Effector memory CD4-positive, alpha-beta T cell (primary cell): ENCODE results near the gene C10orf67.
"Not testable (repeated sequence)": the region's sequence is repeated elsewhere in the genome, so short reads cannot be mapped to it uniquely, and the experiment has no call there.

Experiments used
- DNase-seq, 3 donors: peaks; one replicate each; pipeline ENCODE4 v3.0.0-alpha.2; 2020
- H3K27ac ChIP-seq: 2 replicates; pipeline ENCODE4 v1.7.0; 2013; ENCODE audit warnings: mild to moderate bottlenecking, low read length, moderate library complexity; ENCODE audit not compliant: insufficient read depth, poor library complexity, severe bottlenecking
- H3K27me3 ChIP-seq: replicated peaks from 2 replicates; pipeline ENCODE4 v1.7.0; 2013; ENCODE audit warnings: mild to moderate bottlenecking, low read length; ENCODE audit not compliant: insufficient read depth, control insufficient read depth, poor library complexity, severe bottlenecking
- H3K36me3 ChIP-seq: 2 replicates; pipeline ENCODE4 v1.7.0; 2013; ENCODE audit warnings: mild to moderate bottlenecking, low read length, moderate library complexity; ENCODE audit not compliant: control insufficient read depth, insufficient read depth
- H3K4me1 ChIP-seq: 2 replicates; pipeline ENCODE4 v1.7.0; 2013; ENCODE audit warnings: low read length, mild to moderate bottlenecking; ENCODE audit not compliant: control insufficient read depth, insufficient read depth, poor library complexity, severe bottlenecking
- H3K4me3 ChIP-seq: 2 replicates; pipeline ENCODE4 v1.7.0; 2013; ENCODE audit warnings: low read length, low read depth, mild to moderate bottlenecking; ENCODE audit not compliant: insufficient read depth, poor library complexity, severe bottlenecking
- H3K9me3 ChIP-seq: 2 replicates; pipeline ENCODE4 v1.7.0; 2013; ENCODE audit warnings: mild to moderate bottlenecking, low read length, moderate library complexity; ENCODE audit not compliant: control insufficient read depth
- total RNA-seq, 3 donors: gene quantifications; one replicate each; lab custom pipeline; 2026; lab: John Stamatoyannopoulos, UW

Gene C10orf67
- 0 to 0.86 (median 0.35) reads per million in 3 donors for total RNA-seq

DNA sequence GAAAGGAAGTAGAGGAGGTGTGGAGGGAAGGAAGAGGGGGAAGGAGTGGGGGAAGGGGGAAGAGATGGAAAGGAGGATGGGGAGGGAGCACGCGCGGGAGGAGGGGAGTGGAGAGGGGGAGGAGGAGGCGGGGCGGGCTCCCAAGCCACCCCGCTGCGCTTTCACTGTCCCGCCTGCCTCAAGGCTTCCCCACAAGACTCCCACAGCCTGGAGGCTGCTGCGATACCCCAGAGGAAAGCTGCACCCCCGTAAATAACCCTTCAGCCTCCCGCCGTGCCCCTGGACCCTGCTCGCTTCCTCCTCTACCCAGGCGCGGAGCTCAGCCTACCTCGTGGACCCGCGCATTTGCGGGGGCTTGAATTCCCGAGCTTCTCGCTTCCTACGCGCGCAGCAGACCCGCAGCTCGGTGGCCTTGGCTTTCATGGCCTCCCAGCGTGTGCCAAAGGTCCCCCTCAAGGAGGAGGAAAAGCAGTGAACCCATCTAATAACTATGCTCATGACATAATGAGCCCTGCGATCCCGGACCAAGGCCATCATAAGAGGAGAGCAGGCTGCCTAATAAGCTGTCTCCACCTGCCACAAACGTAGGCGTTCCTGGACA lies at the start of gene C10orf67:
TSS of gene C10orf67 (minus strand) at position 557 of the 601 bp plus-strand sequence. CDS start at position 534, 23 bp downstream.
- Histone ChIP-seq H3K4me1 (peaks cover 12% of the 10 kb centered on the region), H3K9me3 (no peaks in the 10 kb centered on the region), H3K36me3 (no peaks in the 10 kb centered on the region), H3K27ac (peak within 1 kb of the TSS; percentile 48), H3K4me3 (peak within 1 kb of the TSS; percentile 67), H3K27me3 (no peaks in the 10 kb centered on the region)
- DNase-seq: no peak

DNA sequence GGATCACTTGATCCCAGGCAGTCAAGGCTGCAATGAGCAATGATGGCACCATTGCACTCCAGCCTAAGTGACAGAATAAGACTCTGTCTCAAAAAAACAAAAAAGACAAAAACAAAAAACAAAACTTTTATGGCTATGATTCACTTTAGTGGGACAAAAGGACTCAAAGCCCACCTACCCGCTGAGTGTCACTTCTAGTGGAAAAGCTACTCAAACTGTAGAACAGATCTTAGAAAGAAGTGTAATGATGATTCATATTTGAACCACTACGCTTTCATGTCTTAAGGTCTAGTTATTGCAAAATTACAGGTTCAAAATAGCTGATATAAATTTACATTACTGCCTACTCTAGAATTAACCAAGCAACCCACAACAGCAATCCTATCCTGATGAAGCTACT lies 47.2 kb upstream of the C10orf67 start:
- no peaks in the 10 kb centered on the region for H3K9me3 ChIP-seq
- H3K4me3 ChIP-seq: no peak overlapping the region
- no peak for DNase-seq
- no peaks in the 10 kb centered on the region for H3K4me1 ChIP-seq
- no peaks in the 10 kb centered on the region for H3K27me3 ChIP-seq
- no peaks in the 10 kb centered on the region for H3K36me3 ChIP-seq
- no peak overlapping the region for H3K27ac ChIP-seq

DNA sequence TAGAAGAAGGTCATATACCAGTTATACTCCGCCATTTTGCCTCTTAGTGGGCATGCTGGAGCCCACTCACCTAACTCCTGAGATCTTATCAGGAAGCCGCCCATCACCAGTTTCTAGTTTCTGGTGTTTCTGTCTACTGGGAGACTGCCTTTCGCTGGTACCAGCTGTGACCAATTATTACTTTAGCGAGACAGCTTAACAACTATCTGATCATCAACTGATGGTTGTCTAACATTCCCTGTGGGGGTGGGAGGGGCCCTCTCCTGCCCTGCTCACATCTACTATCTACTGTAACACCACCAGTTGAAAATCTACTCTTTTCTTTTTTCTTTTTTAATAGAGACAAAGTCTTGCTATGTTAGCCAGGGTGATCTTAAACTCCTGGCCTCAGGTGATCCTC lies 46.2 kb upstream of the C10orf67 start:
- Histone ChIP-seq H3K27ac (no peak overlapping the region), H3K4me1 (no peaks in the 10 kb centered on the region), H3K4me3 (no peak overlapping the region), H3K36me3 (no peaks in the 10 kb centered on the region), H3K27me3 (no peaks in the 10 kb centered on the region), H3K9me3 (no peaks in the 10 kb centered on the region)
- no peak for DNase-seq

DNA sequence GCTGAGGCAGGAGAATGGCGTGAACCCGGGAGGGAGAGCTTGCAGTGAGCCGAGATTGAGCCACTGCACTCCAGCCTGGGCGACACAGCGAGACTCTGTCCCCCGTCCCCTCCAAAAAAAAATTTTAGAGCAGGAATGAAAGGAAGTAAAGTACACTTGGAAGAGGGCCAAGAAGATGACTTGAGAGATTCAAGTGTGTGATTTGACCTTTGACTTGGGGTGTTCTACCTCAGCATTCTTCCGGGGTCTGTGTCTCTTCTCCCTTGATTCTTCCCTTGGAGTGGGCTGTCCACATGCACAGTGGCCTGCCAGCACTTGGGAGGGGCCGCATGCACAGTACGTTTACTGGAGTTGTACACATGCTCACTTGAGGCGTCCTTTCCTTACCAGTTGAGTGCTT lies 45.8 kb upstream of the C10orf67 start:
- H3K4me3 ChIP-seq, H3K27me3 ChIP-seq, H3K9me3 ChIP-seq, H3K27ac ChIP-seq, H3K36me3 ChIP-seq, H3K4me1 ChIP-seq, DNase-seq: not testable (repeated sequence)

DNA sequence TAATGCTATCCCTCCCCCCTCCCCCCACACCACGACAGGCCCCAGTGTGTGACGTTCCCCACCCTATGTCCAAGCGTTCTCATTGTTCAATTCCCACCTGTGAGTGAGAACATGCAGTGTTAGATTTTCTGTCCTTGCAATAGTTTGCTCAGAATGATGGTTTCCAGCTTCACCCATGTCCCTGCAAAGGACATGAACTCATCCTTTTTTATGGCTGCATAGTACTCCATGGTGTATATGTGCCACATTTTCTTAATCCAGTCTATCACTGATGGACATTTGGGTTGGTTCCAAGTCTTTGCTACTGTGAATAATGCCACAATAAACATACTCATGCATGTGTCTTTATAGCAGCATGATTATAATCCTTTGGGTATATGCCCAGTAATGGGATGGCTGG lies 42.9 kb upstream of the C10orf67 start:
- H3K4me1 ChIP-seq, H3K27ac ChIP-seq, H3K4me3 ChIP-seq, H3K36me3 ChIP-seq, DNase-seq, H3K27me3 ChIP-seq, H3K9me3 ChIP-seq: not testable (repeated sequence)

DNA sequence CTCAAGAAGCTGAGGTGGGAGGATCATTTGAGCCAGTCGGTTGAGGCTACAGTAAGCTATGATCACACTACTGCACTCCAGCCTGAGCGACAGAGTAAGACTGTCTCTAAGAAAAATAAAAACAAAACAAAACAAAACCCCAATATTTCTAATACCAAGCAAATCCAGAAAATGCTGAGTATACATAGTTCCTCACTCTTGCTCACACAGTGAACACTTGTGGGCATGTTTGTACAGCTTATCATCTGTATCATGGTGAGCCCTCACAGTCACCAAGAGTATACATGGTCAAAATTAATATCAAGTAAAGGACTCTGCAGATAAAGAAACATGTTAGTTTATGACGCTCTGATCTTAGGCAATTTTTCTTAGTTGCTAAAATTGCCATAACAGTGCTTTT lies 41.5 kb upstream of the C10orf67 start:
- Histone ChIP-seq H3K4me1 (no peaks in the 10 kb centered on the region), H3K36me3 (no peaks in the 10 kb centered on the region), H3K9me3 (no peaks in the 10 kb centered on the region), H3K27me3 (no peaks in the 10 kb centered on the region), H3K27ac (no peak overlapping the region), H3K4me3 (no peak overlapping the region)
- no peak for DNase-seq

DNA sequence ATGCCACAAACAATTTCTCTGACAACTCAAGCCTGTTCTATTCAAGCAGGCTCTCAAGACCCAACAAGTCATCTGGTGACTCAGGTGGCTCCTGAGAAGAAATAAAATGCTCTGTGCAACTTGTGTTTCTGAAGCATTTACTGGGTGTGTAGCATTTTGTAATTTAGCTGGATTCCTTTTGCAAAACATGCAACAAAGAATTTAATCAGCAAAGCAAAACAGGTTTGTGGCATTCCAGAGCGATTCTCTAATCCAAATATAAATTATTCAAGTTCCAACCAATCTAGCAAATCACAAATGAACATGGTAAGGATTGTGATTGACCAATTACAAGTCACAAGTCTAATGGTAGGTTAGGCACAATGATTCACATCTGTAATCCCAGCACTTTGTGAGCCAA lies 39.8 kb upstream of the C10orf67 start:
- no peak overlapping the region for H3K27ac ChIP-seq
- no peak overlapping the region for H3K4me3 ChIP-seq
- no peaks in the 10 kb centered on the region for H3K4me1 ChIP-seq
- H3K27me3 ChIP-seq: no peaks in the 10 kb centered on the region
- no peaks in the 10 kb centered on the region for H3K9me3 ChIP-seq
- DNase-seq: no peak
- no peaks in the 10 kb centered on the region for H3K36me3 ChIP-seq

DNA sequence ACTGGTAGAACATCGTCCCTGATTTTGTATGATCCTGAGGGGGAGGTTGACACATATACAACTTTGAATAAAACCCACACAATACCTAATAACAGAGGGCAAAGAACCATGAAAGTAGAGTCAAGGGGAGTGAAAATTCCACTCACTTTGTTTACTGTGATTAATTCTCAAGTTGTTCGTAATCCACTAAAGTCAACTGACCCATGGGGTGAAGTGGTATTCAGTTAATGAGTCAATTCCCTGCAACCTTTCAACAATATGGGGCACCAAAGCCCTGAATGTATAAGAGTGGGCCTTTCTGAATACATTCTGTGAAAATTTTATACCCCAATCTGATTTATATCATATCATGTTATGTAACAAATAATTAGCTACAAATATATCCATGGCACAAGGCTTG lies 39.0 kb upstream of the C10orf67 start:
- H3K4me3 ChIP-seq: no peak overlapping the region
- H3K4me1 ChIP-seq: no peaks in the 10 kb centered on the region
- H3K36me3 ChIP-seq: no peaks in the 10 kb centered on the region
- DNase-seq: no peak
- H3K27ac ChIP-seq: no peak overlapping the region
- H3K9me3 ChIP-seq: no peaks in the 10 kb centered on the region
- no peaks in the 10 kb centered on the region for H3K27me3 ChIP-seq

DNA sequence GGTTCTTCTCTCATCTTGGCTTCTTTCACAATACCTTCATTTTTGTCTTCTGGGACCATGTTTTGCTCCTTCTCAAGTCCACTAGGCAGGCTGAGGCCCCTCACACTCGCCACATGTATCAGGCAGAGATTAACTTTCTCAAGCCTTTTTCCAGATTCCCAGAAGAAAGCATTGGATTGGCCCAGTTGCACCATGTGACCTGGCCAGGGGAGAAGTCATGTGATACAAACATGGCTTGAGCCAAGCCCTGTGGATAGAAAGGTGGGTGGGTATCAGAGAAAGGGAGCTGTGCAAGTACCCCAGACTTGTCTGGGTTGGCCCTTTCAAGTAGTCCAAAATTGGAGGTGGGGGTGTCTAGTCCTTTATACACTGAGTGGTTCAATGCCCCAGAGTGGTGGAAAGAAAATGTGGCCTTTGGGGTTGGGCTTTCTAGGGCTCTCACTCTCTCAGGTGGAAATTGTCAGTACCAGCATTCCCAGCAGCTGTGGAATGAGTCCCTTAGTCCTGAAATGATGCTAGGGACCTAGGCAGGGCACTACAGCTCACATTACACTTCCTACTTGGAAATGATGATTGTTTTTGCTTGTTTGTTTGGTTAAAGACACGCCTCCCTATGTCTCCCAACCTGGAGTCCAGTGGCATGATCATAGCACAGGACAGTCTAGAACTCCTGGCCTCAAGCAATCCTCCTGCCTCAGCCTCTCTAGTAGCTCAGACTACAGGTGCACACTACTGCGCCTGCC lies 36.9 kb upstream of the C10orf67 start:
- no peaks in the 10 kb centered on the region for H3K4me1 ChIP-seq
- H3K4me3 ChIP-seq: no peak overlapping the region
- H3K27ac ChIP-seq: no peak overlapping the region
- no peak for DNase-seq
- H3K36me3 ChIP-seq: no peaks in the 10 kb centered on the region
- H3K27me3 ChIP-seq: no peaks in the 10 kb centered on the region
- H3K9me3 ChIP-seq: no peaks in the 10 kb centered on the region

DNA sequence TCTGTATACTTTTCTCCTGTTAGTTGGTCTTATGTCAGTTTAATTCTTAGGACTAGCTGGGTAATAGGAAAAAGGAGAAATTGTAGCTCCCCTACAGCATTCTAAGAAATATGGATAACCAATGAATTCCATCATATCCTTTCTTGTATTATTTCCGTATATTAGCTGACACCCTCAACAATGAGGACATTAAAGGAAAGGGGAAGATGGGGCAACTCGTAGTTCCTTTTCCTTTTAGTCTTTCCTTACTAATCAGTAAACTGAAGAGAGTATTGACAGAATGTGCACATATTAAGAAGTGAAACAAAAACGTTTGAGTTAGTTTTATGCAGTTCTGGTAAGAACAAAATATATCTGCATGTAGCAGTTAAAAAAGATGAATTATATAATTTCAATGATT lies 35.1 kb upstream of the C10orf67 start:
- DNase-seq: no peak
- H3K4me1 ChIP-seq: no peaks in the 10 kb centered on the region
- no peaks in the 10 kb centered on the region for H3K27me3 ChIP-seq
- H3K36me3 ChIP-seq: no peaks in the 10 kb centered on the region
- no peaks in the 10 kb centered on the region for H3K9me3 ChIP-seq
- H3K4me3 ChIP-seq: no peak overlapping the region
- no peak overlapping the region for H3K27ac ChIP-seq
